Epithelial cell of esophagus (primary cell): ENCODE results near the gene ACTL8.

Experiments used
- DNase-seq: peaks from one replicate; pipeline ENCODE4 v3.0.0; 2010; ENCODE audit warnings: low read depth
- H3K4me3 ChIP-seq: 2 replicates; pipeline ENCODE4 v1.5.1; 2011; ENCODE audit warnings: mild to moderate bottlenecking, low read length, control low read depth
- TF ChIP-seq, protein P1 (sequence below): IDR thresholded peaks from 2 replicates; pipeline ENCODE4 v1.5.1; 2011; ENCODE audit warnings: low read depth, mild to moderate bottlenecking, low read length, control low read depth, inconsistent platforms; ENCODE audit not compliant: insufficient read depth; ENCODE audit errors: missing control alignments

The ACTL8 gene

DNA sequence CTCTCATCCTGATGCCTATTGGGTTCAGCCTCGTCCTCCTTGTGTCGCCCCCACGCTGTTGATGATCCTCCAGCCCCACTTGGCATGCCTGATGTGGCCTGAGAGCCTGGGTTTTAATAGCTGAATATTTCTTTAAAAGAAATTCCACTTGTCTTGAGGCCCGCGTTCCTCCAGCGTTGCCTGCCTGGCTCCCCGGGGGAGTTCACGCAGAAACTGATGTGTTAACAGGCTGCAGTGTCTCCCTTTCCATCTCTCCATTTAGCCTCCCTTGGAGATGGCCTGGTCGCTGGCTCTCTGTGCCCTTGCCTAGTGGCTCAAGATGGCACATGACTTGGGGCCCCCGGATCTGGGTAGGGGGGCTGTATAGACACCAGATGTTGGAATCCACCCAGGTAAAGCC lies 9.5 kb downstream of the ACTL8 start:
- TF ChIP-seq, protein P1, sequence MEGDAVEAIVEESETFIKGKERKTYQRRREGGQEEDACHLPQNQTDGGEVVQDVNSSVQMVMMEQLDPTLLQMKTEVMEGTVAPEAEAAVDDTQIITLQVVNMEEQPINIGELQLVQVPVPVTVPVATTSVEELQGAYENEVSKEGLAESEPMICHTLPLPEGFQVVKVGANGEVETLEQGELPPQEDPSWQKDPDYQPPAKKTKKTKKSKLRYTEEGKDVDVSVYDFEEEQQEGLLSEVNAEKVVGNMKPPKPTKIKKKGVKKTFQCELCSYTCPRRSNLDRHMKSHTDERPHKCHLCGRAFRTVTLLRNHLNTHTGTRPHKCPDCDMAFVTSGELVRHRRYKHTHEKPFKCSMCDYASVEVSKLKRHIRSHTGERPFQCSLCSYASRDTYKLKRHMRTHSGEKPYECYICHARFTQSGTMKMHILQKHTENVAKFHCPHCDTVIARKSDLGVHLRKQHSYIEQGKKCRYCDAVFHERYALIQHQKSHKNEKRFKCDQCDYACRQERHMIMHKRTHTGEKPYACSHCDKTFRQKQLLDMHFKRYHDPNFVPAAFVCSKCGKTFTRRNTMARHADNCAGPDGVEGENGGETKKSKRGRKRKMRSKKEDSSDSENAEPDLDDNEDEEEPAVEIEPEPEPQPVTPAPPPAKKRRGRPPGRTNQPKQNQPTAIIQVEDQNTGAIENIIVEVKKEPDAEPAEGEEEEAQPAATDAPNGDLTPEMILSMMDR, result no peak
- no peak overlapping the region for H3K4me3 ChIP-seq
- no peak for DNase-seq

DNA sequence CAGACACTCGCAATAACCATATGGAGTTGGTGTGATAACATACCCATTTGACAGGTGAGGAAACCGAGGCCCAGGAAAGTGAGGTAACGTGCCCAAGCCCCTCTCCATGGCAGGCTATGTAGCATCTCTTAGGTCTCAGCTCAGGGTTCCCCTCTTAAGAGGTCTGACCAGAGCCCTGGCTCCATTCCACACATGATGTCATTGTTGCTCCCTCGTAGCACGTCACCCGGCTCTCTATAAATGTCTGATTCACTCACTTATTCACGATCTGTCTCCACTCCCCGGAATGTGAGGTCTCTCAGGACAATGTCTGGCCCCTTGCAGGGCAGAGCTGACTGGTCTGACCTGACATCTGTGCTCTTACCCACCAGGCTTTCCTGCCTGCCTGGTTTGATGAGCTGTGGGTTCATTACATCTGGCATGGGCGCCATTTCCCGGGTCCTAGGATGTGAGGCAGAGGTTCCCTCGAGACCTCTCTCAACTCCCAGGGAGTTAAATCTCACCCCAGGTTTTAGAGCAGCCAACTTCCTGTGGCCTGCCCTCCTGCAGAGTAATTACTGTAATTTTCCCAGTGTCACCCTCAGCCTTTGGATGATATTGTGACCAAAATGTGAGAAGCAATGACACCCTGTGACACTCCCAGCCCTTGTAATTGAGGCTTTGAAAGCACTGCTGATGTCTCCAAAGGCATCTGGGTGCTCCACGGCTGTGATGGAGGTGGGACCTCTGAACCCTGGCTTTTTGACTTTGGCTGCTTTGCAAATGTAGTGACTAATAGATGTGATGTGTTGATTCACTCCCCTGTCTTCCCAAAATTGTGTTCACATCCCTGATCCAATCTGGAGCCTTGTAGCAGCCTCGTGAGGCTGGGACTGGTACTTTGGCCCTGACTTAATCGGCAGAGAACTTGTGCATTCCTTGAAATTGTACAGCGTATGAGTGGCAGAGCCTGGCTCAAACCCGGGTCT lies 10.6 kb downstream of the ACTL8 start:
- DNase-seq, result no peak
- TF ChIP-seq, protein P1, result no peak
- H3K4me3 ChIP-seq, result no peak overlapping the region

DNA sequence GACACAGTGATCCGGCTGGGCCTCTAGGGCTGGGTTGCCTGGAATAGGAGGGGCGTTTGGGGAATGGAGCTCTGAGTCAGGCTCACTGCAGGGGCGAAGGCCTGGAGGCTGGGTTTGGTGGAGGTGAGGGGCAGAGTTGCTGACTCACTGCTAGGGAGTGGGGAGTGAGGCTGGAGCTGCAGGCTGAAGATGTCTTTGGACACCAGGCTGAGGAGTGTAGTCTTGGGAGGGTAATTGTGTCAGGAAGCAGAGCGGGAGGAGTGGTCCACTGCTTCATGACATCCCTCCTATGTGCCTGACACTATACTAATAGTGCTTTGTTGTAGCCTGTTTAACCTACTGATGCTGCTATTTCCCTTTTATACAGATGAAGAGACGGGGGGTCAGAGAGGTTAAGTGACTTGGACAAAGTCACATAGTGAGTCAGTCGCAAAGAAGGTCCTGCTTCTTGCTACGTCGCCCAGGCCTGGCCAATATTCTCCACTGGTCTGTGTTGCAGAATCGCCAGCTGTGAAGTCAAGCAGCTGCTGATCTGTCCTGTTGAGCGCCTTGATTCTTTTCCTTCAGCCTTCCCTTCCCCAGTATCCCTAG lies 13.6 kb downstream of the ACTL8 start:
- TF ChIP-seq, protein P1, result no peak
- no peak for DNase-seq
- no peak overlapping the region for H3K4me3 ChIP-seq

DNA sequence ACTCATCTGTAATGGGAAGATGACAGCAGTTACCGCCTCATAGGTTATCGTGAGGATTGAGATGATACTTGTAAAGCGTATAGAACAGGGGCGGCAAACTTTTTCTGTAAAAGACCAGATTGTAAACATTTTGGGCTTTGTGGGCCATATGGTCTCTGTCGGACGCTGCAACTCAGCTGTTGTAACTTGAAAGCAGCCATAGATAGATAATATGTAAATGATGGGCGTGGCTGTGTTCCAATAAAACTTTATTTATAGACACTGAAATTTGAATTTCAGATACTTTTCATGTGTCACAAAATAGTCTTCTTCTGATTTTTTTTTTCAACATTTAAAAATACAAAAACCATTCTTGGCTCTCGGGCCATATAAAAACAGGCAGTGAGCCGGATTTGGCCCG lies 15.8 kb downstream of the ACTL8 start:
- H3K4me3 ChIP-seq, result no peak overlapping the region
- TF ChIP-seq, protein P1, result no peak
- no peak for DNase-seq

DNA sequence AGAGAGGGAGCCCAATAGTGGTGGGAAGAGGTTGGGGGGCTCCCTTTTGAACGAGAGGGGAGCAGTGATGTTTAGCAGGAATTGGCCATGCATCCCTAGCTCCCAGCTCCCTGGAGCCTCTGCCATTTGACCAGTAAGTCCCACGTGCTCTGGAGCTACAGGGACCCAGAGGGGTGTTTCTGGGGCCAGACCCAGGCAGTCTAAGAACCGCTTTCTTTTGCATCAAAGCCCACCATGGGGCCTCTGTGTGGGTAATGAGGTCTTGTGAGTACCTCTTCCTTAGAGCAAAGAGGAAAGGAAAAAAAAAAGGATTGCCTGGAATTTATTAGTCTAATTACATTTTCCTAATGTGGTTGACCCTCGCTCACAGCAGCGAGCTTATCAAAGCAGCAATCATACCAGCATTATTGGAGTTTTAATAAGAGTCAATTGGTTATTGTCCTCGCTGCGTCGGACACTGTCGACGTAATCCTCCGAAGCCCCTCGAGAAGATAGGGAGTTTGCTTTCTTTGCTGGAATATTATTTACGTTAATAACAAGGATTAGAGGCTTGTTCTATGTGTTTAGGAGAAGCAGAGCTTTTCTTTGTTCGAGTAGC lies 17.6 kb downstream of the ACTL8 start:
- no peak overlapping the region for H3K4me3 ChIP-seq
- TF ChIP-seq, protein P1, result no peak
- no peak for DNase-seq

DNA sequence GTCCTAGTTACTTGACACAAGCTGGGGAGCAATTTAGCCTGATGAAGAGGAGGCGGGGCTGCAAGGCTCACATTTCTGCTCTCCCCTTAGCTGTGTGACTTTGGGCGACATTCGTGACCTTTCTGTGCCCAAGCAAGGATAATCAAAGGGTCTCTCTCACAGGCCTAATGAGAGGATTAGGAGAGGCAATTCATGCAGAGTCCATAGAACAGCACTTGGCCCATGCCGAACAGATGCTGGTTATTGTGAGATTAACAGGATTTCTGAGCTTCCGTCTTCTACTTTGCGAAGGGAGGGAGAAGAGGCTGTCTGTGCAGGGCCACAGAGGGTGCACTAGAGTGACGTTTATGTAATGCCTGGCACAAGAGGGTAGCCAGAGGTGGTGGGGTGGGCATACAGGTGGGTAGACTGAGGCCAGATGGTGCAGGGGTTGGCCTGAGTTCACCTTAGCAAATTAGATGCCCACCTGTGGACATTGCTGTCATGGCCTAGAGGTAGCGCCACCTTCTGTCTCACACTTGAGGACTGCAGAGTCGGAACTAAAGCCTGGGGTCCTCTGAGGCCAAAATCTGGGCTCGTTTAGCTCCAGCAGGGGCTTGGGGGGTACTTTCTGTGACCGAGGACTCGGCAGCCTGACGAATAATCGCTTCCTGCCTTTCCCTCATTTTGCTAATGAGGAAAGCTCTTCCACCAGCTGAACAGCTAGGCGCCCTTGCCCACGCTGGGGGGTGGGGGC lies 18.6 kb downstream of the ACTL8 start:
- DNase-seq, result no peak
- no peak overlapping the region for H3K4me3 ChIP-seq
- TF ChIP-seq, protein P1, result no peak
